Activated T-helper 1 cell treated with anti-CD3 and anti-CD28 coated beads, Interleukin-12 subunit alpha, Interleukin-12 subunit beta, Interleukin-2, Interleukin-4 antibody, amounts not matched to agents 30 ng/mL and 10 ng/mL and 1 ng/mL, durations not matched to agents 14 hours and 24 hours and 36 hours (primary cell): ENCODE data around the gene CNTNAP5. TPM values are rescaled to one million over a fixed set of nuclear protein-coding genes. Genes with fewer than 3 reads are reported as not detected.

Experiments used
- DNase-seq: peaks from one replicate; pipeline ENCODE4 v3.0.0; 2021; ENCODE audit warnings: low spot score
- H3K27ac Mint-ChIP-seq: one replicate; pipeline ENCODE4 v1.8.0; 2021; ENCODE audit warnings: mild to moderate bottlenecking, mixed read lengths
- H3K27me3 Mint-ChIP-seq: one replicate; pipeline ENCODE4 v1.8.0; 2022; ENCODE audit warnings: mild to moderate bottlenecking, moderate library complexity, mixed read lengths; ENCODE audit not compliant: insufficient read depth
- H3K36me3 Mint-ChIP-seq: one replicate; pipeline ENCODE4 v1.8.0; 2021; ENCODE audit warnings: low read depth, mixed read lengths
- H3K4me1 Mint-ChIP-seq: one replicate; pipeline ENCODE4 v1.8.0; 2021; ENCODE audit warnings: low read depth, mixed read lengths
- H3K4me3 Mint-ChIP-seq: one replicate; pipeline ENCODE4 v1.8.0; 2021; ENCODE audit warnings: mild to moderate bottlenecking, moderate library complexity, mixed read lengths
- H3K9me3 Mint-ChIP-seq: one replicate; pipeline ENCODE4 v1.8.0; 2021; ENCODE audit warnings: mixed read lengths
- intact Hi-C: fragments of 100-400 bp; cut with micrococcal nuclease; formaldehyde crosslinking; loops from one replicate; pipeline ENCODE4 v1.15.1; 2024
- total RNA-seq: library from RNA; stranded (reverse); gene quantifications from 2 replicates; pipeline ENCODE4 v1.2.3, GENCODE V29; 2022

Gene CNTNAP5
- total RNA-seq, 1 donor from 2014 or later: not detected

DNA sequence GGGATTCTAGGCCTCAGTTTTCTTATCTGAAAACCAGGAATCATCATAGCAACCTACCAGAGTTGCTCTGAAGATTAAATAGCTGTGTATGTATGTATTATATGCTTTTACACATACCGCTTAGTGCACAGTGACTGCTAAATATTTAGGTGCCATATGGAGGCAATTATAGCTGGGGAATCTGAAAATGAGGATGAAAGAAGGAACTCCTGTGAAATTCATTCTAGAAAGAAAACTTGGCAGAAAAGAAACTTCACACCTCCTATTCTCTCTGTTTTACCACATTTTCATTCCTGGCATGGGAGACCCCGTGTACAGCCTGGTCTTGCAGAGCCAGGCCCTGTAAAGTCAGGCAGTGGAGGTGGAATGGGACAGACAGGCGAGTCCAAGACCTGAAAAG lies 862.4 kb downstream of the CNTNAP5 start:
- H3K36me3 Mint-ChIP-seq: no peaks in the 10 kb centered on the region
- no peak overlapping the region for H3K4me3 Mint-ChIP-seq
- H3K4me1 Mint-ChIP-seq: no peaks in the 10 kb centered on the region
- H3K9me3 Mint-ChIP-seq: peaks cover 10% of the 10 kb centered on the region
- intact Hi-C loops: no loop called here
- H3K27me3 Mint-ChIP-seq: no peaks in the 10 kb centered on the region
- no peak for DNase-seq
- H3K27ac Mint-ChIP-seq: no peak overlapping the region

DNA sequence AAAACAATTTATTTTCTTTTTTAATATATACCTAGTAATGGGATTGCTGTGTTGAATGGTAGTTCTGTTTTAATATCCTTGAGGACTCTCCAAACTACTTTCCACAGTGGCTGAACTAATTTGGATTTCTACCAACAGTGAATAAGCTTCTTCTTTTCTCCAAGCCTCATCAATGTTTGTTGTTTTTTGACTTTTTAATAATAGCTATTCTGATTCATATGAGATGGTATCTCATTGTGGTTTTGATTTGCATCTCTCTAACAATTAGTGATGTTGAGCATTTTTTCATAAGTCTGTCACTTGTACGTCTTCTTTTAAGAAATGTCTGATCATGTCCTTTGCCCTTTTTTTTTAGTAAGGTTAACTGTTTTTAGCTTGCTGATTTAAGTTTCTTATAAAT lies 863.3 kb downstream of the CNTNAP5 start:
- intact Hi-C loops: no loop called here
- Mint-ChIP-seq H3K36me3 (no peaks in the 10 kb centered on the region), H3K4me1 (no peaks in the 10 kb centered on the region)

DNA sequence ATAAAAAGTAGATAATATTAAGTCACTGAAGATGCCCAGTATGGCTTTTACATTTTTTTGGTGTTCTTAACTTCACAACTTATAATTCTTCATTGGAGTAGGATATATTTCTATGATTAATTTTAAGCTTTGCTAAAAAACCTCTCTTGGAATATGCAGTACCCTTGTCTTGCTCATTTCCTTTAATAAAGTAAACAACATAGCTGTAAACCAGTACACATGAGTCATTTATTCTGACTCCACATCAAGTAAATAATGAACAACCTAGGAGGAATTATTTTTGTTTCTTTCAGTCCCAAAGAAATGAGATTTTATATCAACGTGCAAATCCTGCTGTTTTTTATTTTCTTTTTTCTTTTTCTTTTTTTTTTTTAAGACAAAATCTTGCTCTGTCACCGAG lies 869.1 kb downstream of the CNTNAP5 start:
- no peak overlapping the region for H3K4me3 Mint-ChIP-seq
- intact Hi-C loops: no loop called here
- no peaks in the 10 kb centered on the region for H3K36me3 Mint-ChIP-seq
- no peaks in the 10 kb centered on the region for H3K27me3 Mint-ChIP-seq
- peaks cover 15% of the 10 kb centered on the region for H3K9me3 Mint-ChIP-seq
- no peaks in the 10 kb centered on the region for H3K4me1 Mint-ChIP-seq
- no peak overlapping the region for H3K27ac Mint-ChIP-seq
- DNase-seq: no peak

More for the DNA sequence above, 863.3 kb downstream of the CNTNAP5 start:
- Mint-ChIP-seq H3K27ac (no peak overlapping the region), H3K4me3 (no peak overlapping the region), H3K9me3 (peaks cover 8% of the 10 kb centered on the region), H3K27me3 (no peaks in the 10 kb centered on the region)
- no peak for DNase-seq

DNA sequence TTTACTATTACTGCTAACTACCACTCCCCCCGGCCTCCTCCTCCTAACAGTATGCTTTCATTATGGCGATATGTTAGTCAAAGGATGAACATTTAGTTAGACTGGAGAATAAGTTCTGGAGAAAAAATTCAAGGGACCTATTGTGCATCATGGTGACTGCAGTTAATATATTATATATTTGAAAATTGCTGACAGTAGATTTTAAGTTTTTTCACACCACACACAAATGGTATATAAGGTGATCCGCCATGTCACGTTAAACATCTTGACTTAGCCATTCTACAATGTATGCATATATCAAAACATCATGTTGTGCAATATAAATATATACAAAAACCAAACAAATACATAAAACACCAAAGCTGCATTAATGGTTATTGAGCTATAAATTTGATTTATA lies 873.7 kb downstream of the CNTNAP5 start:
- Mint-ChIP-seq H3K4me3 (no peak overlapping the region), H3K9me3 (peaks cover 15% of the 10 kb centered on the region), H3K27ac (no peak overlapping the region), H3K4me1 (no peaks in the 10 kb centered on the region), H3K27me3 (no peaks in the 10 kb centered on the region), H3K36me3 (no peaks in the 10 kb centered on the region)
- intact Hi-C loops: no loop called here
- DNase-seq: no peak

- Mint-ChIP-seq H3K4me3 (no peak overlapping the region), H3K27me3 (no peaks in the 10 kb centered on the region), H3K27ac (no peak overlapping the region), H3K4me1 (no peaks in the 10 kb centered on the region), H3K36me3 (no peaks in the 10 kb centered on the region), H3K9me3 (no peaks in the 10 kb centered on the region)
- intact Hi-C loops: no loop called here
- no peak for DNase-seq
Observed at GRCh38 chr2:124908411-124908810, 883.3 kb downstream of the CNTNAP5 start.

DNA sequence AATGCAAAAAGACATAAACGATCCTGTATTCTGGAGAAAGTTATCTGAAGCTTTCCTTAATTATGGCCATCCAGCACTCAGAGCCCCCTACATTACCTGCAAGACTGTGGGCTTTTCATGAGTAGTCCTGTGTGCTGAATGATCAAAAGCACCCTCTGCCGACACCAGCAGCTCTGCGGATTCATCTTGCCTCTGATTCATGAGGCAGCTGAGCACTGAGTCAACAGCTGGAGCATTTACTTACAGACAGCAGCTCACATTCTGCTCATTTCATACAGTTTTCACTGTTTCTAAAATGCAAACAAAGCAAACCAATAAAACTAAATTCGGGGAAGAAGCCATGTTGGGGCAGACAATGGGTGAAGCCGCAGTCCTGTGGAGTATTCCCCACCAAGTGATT lies 886.5 kb downstream of the CNTNAP5 start:
- Mint-ChIP-seq H3K27me3 (no peaks in the 10 kb centered on the region), H3K36me3 (no peaks in the 10 kb centered on the region), H3K27ac (no peak overlapping the region), H3K4me3 (no peak overlapping the region), H3K9me3 (no peaks in the 10 kb centered on the region), H3K4me1 (no peaks in the 10 kb centered on the region)
- no peak for DNase-seq
- intact Hi-C loops: no loop called here

DNA sequence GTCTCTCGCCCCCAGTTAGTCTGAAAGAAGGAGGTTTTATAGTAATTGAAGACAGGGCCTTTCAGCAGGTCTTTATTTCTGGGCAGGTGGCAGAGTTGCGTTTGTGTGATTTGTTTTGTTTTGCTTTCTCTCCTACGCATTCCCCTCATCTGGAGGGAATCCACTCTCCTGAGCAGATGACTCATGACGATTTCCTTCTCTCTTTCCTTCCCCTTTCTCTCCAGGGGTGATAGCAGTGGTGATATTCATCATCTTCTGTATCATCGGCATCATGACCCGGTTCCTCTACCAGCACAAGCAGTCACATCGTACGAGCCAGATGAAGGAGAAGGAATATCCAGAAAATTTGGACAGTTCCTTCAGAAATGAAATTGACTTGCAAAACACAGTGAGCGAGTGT lies 888.8 kb downstream of the CNTNAP5 start:
- Mint-ChIP-seq H3K36me3 (no peaks in the 10 kb centered on the region), H3K4me1 (no peaks in the 10 kb centered on the region), H3K27me3 (no peaks in the 10 kb centered on the region), H3K27ac (no peak overlapping the region), H3K9me3 (no peaks in the 10 kb centered on the region), H3K4me3 (no peak overlapping the region)
- DNase-seq: no peak
- intact Hi-C loops: no loop called here

- no peak for DNase-seq
- Mint-ChIP-seq H3K4me3 (no peak overlapping the region), H3K4me1 (no peaks in the 10 kb centered on the region), H3K36me3 (no peaks in the 10 kb centered on the region), H3K9me3 (no peaks in the 10 kb centered on the region), H3K27ac (no peak overlapping the region), H3K27me3 (no peaks in the 10 kb centered on the region)
- intact Hi-C loops: no loop called here
Observed at GRCh38 chr2:124915567-124915966, 890.5 kb downstream of the CNTNAP5 start.

- Mint-ChIP-seq H3K27ac (no peak overlapping the region), H3K9me3 (peaks cover 6% of the 10 kb centered on the region), H3K27me3 (no peaks in the 10 kb centered on the region), H3K4me1 (no peaks in the 10 kb centered on the region), H3K36me3 (no peaks in the 10 kb centered on the region), H3K4me3 (no peak overlapping the region)
- no peak for DNase-seq
- intact Hi-C loops: no loop called here
Observed at GRCh38 chr2:124919296-124919695, 894.2 kb downstream of the CNTNAP5 start.

GRCh38 chr2:124920448-124920847 lies 895.4 kb downstream of the CNTNAP5 start:
- Mint-ChIP-seq H3K4me3 (no peak overlapping the region), H3K27me3 (no peaks in the 10 kb centered on the region), H3K36me3 (no peaks in the 10 kb centered on the region), H3K27ac (no peak overlapping the region), H3K9me3 (peaks cover 6% of the 10 kb centered on the region), H3K4me1 (no peaks in the 10 kb centered on the region)
- DNase-seq: no peak
- intact Hi-C loops: no loop called here

DNA sequence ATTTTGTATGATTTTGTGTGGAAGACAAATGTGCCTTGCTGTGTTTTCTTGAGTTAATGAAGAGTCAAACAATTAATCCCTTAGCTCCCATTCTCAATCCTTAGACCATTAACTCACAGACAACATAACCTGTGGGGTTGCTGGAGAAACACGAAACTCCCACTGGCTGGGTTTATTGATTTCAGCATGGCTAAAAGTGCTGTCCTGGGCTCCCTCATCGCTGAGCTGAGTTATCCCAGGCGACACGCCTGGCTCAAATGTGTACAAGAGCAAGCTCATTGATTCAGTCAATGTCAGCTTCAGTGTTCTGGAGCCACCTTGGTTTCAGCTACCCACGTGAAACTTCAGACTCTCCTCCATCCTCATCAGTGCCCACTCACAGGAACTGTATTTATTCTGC lies 896.1 kb downstream of the CNTNAP5 start:
- no peak for DNase-seq
- intact Hi-C loops: no loop called here
- Mint-ChIP-seq H3K27ac (no peak overlapping the region), H3K4me3 (no peak overlapping the region), H3K9me3 (peaks cover 11% of the 10 kb centered on the region), H3K36me3 (no peaks in the 10 kb centered on the region), H3K4me1 (no peaks in the 10 kb centered on the region), H3K27me3 (no peaks in the 10 kb centered on the region)

GRCh38 chr2:124923097-124923496 lies 898.0 kb downstream of the CNTNAP5 start:
- no peak overlapping the region for H3K27ac Mint-ChIP-seq
- intact Hi-C loops: no loop called here
- no peaks in the 10 kb centered on the region for H3K36me3 Mint-ChIP-seq
- no peaks in the 10 kb centered on the region for H3K27me3 Mint-ChIP-seq
- no peaks in the 10 kb centered on the region for H3K4me1 Mint-ChIP-seq
- no peak overlapping the region for H3K4me3 Mint-ChIP-seq
- H3K9me3 Mint-ChIP-seq: peaks cover 17% of the 10 kb centered on the region
- DNase-seq: no peak

DNA sequence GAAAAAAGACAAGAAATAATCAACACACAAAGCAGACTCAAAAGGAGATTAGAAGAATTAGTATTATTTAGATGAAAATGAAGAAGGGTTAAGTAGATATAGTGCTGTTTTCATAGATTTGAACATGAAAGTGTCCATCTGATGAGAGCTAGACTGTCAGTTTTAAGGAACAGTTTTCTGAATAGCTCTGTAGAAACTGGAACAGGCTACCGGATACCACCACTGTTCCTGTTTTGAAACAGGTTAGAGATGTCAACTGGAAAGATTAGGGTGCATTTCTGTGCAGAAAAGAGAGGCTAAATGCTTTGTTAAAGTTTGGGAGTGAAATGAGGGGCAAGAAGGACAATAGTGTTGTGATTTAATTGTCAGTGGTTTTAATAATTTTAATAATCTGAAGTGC lies 908.8 kb downstream of the CNTNAP5 start:
- Mint-ChIP-seq H3K9me3 (peaks cover 9% of the 10 kb centered on the region), H3K27ac (no peak overlapping the region), H3K4me3 (no peak overlapping the region), H3K4me1 (no peaks in the 10 kb centered on the region), H3K36me3 (no peaks in the 10 kb centered on the region), H3K27me3 (no peaks in the 10 kb centered on the region)
- intact Hi-C loops: no loop called here
- no peak for DNase-seq

DNA sequence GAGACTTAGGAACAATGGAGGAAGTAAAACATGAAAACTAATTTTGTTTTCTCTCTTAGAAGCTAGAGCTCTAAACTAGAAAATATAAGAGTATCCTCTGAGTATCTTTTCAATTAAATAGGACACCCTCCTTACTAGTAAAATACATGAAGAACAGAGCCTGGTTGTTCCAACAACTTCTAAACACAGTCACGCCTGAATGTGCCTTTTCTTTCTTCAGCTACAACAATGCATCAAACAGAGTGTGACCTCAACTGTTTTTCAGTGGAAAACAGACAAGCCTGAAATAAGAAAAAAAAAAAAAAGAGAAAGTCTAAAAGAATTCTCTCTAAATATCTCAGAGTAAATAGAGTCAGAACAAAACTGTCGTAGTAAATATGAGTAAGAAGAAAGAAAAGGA lies 928.8 kb downstream of the CNTNAP5 start:
- Mint-ChIP-seq H3K9me3 (peaks cover 15% of the 10 kb centered on the region), H3K4me1 (no peaks in the 10 kb centered on the region), H3K27me3 (no peaks in the 10 kb centered on the region), H3K4me3 (no peak overlapping the region), H3K27ac (no peak overlapping the region), H3K36me3 (no peaks in the 10 kb centered on the region)
- intact Hi-C loops: no loop called here
- no peak for DNase-seq
